Measurements from ENCODE around the gene IPCEF1.

GRCh38 chr6:154117485-154117884 lies 239.1 kb downstream of the IPCEF1 start:
- TF ChIP-seq CTCF (IDR thresholded peaks at IDR 0.05) (no peak), POLR2A (IDR thresholded peaks at IDR 0.05) (no peak)
